Omental fat pad (tissue), 4 donors: Measurements from ENCODE around the gene CCDC88C. TPM values are rescaled to one million over a fixed set of nuclear protein-coding genes. Genes with fewer than 3 reads are reported as not detected.

Experiments used
- ATAC-seq: fragments of 150-250 bp; one replicate; pipeline ENCODE4 v1.9.1; 2016; ENCODE audit warnings: mild to moderate bottlenecking, moderate library complexity; ENCODE audit not compliant: low FRiP score
- DNase-seq: peaks from one replicate; pipeline ENCODE4 v3.0.0-alpha.2; 2019; ENCODE audit warnings: low spot score
- total RNA-seq, 4 donors: library from RNA; depleted of rRNA; stranded (reverse); fragments of >200 nt; gene quantifications; one replicate each; pipeline ENCODE4 v1.1.0, GENCODE V29; 2016
- TF ChIP-seq, protein P1 (sequence below), 3 donors: fragments of 450-650 bp; IDR thresholded peaks; one replicate each; pipeline ENCODE4 v1.5.1; 2016 to 2017; ENCODE audit warnings: antibody characterized with exemption in 3 of 3, mild to moderate bottlenecking in 3 of 3, moderate library complexity in 2 of 3

Gene CCDC88C
- total RNA-seq, 4 donors from 2014 or later: 4.5 to 36.6 (median 9.4) TPM

DNA sequence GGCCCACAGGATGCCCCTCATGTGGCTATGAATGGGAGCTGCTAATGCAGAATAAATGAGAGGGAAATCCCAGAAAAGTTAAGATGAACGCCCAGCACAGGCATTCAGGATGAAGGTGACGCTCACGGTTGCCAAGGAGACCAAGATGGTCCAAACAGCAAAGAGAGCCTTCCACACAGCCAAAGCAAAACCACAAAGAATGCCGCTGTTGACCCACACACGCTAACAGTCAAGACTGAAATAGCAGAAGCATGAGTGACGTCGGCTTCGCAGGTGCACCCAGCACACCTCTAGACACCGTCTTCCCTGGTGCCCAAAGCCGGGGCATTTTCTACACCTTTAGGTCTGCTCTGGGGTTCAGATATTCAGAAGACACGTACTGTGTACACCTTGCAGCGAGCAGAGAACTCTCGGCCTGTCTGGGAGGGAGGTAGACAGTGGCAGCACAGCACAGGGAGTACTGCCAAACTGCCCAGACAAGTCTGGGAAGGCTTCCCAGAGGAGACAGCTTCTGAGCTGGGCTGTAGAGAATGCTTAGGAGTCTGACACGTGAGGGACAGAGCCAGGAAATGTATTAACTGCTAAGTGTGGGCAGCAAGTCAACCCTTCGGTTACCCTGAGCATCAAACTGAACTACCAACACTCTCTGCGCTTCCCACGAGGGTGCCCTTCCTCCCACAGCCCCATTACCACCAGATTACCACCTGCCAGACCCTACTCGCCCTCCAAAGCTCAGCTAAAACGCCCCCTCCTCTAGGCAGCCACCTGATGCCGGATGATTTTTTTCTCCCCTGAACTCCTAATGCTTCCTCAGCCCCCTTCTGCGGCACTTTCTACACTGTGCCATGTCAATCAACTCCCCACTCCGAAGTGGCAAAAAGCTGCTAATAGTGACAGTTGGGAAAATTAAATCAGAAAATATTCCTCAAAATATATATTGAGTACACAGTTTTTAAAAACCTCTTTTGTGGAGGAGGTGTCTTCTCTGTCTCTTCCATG is 50.1 kb downstream of the CCDC88C start:
- DNase-seq: no peak
- ATAC-seq: no peak
- TF ChIP-seq, protein P1, sequence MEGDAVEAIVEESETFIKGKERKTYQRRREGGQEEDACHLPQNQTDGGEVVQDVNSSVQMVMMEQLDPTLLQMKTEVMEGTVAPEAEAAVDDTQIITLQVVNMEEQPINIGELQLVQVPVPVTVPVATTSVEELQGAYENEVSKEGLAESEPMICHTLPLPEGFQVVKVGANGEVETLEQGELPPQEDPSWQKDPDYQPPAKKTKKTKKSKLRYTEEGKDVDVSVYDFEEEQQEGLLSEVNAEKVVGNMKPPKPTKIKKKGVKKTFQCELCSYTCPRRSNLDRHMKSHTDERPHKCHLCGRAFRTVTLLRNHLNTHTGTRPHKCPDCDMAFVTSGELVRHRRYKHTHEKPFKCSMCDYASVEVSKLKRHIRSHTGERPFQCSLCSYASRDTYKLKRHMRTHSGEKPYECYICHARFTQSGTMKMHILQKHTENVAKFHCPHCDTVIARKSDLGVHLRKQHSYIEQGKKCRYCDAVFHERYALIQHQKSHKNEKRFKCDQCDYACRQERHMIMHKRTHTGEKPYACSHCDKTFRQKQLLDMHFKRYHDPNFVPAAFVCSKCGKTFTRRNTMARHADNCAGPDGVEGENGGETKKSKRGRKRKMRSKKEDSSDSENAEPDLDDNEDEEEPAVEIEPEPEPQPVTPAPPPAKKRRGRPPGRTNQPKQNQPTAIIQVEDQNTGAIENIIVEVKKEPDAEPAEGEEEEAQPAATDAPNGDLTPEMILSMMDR (IDR thresholded peaks at IDR 0.05): no peak

DNA sequence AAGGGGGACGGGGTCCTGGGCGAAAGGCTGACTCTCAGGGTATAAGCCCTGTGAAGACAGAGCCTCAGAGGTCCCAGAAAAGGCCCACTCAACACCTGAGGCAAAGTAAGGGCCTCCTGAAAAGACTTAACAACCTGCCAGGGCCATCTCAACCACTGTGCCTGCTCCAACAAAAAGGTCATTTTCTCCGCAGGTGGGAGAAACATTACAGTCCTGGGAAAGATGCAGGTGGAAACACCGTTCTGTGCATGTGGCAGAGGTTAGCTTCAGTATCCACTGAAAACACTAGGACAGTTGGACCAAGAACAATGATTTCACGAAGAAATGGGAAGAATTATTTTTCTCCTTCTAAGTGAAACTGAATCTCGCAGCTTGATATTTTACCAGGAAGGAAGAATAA is 50.9 kb downstream of the CCDC88C start:
- DNase-seq (no peak), ATAC-seq (no peak)
- TF ChIP-seq, protein P1 (IDR thresholded peaks at IDR 0.05): no peak

DNA sequence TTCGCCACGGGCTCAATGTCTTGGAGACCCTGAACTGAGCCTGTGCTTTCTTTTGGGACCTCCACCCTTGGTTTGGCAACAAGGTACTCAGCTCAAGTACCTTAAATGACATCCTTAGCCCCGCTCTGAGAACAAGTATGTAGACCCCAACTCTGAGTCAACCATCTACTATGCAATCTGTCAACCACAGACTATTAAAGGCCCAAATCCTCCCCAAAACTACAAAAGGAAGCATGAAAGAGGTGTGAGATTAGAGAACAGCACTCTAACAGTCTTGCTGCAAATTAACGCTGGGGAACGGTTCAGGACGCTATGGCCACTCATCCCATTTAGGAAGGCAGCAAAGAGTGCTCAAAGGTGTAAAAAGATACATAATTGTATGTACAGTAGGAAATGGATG is 52.1 kb downstream of the CCDC88C start:
- ATAC-seq: no peak
- TF ChIP-seq, protein P1 (IDR thresholded peaks at IDR 0.05): no peak

DNA sequence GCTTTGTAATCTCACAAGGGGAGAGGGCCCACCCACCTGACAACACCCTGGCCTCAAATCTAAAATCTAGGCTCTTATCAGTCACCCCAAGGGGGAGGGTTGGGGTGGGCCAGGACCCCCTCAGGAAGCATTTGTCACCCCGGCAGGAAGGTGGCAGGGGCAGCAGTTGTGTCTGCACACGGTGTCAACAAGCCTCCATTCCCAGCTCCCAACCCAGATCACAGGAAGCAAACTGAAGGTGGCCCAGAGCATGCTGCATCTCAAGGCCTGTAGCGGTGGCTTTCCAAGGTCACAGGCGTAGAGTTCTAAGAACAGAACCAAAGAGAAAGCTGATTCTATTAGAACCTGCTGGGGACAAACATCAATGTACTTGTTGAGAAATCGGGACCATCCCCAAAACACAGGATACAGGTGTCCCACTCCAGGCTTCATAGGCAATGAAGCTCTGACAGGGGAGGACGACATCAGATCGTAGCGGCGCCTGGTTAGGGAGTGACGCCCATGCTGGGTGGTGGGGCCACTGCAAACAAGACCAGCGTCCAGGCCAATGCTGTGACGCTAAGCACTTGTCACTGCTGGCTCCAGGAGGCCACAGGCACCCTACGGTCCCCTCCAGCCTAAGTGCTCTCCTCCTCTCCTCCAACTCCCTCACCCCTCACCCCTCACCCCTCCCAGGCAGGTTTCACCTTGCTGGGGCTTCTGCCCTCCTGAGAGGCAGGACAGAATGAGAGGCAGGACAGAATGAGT is 52.9 kb downstream of the CCDC88C start:
- DNase-seq (no peak), ATAC-seq (no peak)
- TF ChIP-seq, protein P1 (IDR thresholded peaks at IDR 0.05): no peak

More for the DNA sequence above, 52.1 kb downstream of the CCDC88C start:
- no peak for DNase-seq

DNA sequence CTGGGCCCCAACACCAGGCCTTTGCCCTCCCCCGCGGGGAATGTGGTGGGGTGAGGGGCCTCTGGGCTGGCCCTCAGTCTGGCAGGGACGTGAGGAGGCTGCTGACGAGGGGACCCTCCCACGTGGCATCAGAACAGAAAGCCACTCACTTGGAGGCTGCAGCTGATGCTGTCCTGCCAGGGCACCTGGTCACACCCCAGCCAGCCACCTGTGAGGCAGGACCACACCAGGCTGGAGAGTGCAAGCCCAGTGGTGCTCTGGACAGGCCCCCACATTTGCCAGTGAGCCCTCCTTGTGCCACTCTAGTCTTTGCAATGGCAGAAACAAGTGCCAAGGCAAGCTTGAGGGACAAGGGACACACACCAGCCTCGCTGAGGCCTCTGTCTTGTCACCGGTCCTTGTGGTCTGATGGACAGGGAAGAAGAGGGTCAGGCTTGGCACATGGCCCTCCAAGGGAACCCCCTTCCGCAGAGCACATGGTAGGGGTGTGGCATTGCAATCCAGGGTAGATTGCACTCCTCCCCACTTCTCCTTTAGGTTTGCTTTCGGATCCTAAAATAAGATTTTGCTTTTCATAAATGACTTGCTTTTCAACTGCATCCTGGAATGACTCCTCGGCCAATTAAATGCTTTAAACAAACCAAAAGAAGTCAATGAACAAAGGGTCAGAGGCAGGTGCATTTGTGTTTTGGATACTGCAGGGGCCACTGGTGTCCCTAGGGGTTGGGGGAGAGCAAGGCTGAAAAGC is 53.7 kb downstream of the CCDC88C start:
- TF ChIP-seq, protein P1 (IDR thresholded peaks at IDR 0.05): no peak
- ATAC-seq: no peak

DNA sequence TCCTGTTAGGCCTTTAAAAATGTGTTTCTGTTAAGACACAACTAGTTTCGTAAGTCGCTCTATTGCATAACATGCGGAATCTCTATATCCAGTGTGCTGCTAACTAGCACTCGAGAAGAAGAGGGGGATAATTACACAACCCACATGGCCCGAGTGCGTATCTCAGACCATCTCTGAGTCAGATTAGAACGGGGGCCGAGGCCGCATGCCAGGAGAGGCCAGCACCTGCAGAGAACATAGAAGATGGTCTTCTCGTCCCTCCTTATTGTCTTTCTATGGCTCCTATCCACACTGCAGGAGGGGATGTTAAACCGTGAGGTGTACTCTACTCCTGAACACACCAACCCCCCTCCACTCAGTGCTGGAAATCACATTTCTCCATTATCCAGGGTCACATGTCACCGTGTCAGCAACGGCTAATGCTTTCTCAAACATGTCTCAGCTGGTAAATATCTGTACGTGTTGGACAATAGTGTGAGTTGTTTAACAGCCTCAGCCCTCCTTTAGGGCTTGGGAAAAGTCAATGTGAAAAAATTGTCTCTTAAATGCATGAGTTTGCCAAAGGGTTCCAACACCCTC is 56.3 kb downstream of the CCDC88C start:
- DNase-seq: no peak
- ATAC-seq: peak; percentile 37
- TF ChIP-seq, protein P1 (IDR thresholded peaks at IDR 0.05): no peak

More for the DNA sequence above, 53.7 kb downstream of the CCDC88C start:
- no peak for DNase-seq
